Fibroblast of upper back skin (primary cell): ENCODE data around the gene TCERG1L.
"Not testable (repeated sequence)": the region's sequence is repeated elsewhere in the genome, so short reads cannot be mapped to it uniquely, and the experiment has no call there.

Experiments
- DNase-seq: peaks from one replicate; pipeline ENCODE4 v3.0.0-alpha.2; 2013

TCERG1L gene

DNA sequence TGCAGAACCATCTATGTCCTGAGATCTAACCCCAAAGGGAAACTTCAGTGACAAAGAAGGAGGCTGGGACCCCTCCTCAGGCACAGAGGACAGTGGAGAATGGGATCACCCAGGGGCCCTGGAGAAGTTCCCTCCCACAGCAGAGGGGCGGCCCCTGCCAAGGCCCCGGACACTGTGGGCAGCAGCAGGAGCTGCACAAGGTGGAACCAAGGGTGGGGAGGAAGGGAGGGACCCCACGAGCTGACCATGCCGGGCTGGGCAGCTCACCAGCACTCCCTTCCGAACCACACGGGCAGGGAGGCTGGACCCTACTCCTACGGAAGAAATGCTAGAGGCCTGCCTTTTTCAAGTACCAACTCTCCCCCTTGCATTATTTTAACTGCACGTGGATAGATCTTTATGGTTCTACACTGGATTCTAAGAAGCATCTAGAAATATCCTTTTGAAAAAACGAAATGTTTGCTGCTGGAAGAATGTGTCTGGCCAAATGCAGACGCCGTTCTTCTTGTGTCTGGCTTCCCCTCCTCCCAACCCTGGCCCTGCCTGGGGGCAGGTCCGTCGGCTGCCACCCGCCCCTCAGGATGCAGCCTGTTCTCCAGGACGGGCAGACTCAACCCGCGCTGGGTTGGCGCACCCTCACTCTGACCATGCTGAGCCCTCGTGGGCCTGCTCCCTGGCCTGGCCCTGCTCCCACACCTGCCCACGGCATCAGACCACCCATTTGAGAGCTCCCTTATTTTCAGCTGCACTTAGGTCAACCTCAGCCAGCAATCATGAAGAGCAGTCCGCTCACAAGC is 193.9 kb downstream of the TCERG1L start:
- no peak for DNase-seq

DNA sequence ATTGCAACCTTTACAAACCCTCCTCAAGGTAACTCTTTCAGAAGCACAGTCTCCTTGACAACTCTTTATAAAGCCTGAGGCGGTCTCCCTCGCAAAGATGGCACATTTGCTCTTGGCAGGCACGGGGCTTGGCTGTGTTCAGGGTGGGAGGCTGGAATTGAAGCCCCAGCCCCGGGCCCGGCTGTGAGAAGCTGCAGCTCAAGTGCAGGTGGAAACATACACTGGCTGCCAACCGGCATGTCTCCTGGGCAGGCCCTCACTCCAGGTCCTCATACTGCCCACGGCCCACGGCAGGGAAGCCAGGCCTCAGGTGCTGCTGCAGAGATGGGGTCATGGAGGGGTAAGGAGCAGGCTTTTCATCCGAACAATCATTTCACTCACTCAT is 194.5 kb downstream of the TCERG1L start:
- no peak for DNase-seq

- DNase-seq: no peak
Observed at GRCh38 chr10:131116216-131116990, 195.1 kb downstream of the TCERG1L start.

DNA sequence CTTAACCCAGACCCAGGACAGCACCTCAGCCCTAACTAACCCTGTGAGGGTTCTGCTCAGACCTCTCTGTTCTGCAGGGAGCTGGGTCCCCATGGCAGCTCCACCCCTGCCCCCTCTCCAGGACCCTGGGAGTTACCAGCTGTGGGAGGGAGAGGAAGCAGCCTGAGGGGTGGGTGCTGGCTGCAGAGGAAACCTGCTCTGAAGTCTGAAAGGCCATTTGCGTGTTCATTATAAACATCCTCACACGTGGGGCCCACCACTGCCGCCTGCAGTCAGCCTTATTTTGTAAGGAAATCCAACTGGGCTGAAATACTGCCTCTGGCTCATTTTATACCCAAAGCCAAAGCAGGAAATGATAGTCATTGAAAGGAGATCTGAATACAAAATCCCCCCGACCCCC is 195.7 kb downstream of the TCERG1L start:
- no peak for DNase-seq

DNA sequence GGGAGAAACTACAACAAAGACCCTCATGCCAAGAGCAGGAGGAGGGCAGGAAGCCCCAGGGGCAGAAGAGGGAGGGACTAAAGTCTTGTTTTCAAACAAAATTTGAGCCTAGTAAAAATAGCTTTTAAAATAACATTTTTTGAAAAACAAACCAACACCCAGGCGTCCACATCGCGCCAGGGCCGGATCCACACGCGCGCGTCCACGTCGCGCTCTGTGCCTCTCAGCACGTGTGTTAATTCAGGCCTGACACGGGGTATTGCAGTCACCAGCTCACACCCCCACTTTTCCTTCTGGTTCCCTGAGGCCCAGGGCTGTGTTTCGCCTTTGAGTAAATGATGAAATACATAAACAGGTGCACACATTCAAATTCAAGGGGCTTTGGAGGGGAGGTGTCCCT is 196.2 kb downstream of the TCERG1L start:
- no peak for DNase-seq

DNA sequence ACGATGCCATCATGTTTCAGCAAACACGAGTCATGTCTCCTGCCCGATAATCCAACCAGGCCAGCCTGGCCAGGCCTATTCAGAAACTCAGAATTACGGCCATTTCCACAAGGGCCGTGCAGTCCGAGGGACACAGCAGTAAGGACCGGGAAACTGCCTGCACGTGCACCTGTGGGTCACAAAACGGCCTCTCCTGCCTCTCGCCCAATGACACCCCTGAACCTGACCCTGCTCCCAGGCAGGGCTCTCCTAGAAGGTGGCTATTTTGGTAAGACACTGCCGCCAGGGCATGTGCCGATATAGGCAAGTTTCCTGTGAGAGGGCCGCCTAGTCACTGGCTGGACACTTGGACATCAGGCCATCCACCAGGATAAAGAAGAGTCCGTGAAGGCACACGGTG is 196.7 kb downstream of the TCERG1L start:
- no peak for DNase-seq

DNA sequence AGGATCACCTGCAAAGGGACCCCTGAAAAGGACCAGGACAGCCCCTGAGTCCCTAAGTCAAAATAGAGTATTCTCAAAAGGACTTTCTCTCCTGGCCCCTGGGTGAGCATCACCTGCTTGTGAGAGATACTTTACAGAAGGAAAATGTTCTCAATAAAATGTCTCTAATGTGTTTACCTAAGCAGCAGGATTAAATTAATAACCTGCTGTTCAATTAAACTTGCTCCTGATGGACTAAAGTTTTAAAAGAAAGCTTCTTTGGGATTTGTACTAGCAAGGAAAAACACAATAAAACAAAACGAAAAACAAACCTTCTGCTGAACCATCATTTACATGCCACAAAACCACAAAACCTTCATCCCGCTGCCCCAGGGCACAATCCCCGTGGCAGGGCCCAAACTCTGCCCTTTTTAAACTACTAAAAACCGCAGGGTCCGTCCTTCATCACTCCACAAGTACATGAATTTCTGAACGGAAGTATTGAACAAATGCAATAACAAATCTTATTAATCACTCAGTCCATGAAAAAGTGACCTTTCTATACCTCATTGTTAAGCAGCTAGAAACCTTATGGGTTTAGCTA is 197.7 kb downstream of the TCERG1L start:
- no peak for DNase-seq

DNA sequence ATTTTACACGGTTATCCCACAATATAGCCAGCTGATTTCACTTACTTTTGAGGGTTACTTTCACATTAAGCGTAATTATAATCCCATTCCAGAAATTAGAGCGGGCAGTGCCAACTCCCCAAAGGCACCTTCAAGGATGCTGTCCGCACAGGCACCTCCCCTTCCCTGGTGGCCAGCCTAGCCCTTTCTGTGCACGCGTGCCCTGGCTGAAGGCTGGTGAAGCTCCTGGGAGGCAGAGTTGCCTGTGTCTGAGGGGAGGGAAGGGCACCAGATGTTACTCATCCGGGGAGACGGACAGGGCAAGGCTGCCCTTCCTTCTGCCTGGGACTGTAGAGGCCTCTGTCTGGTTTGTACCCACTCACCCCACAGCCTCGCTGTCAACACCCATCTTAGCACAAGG is 198.4 kb downstream of the TCERG1L start:
- DNase-seq: no peak

DNA sequence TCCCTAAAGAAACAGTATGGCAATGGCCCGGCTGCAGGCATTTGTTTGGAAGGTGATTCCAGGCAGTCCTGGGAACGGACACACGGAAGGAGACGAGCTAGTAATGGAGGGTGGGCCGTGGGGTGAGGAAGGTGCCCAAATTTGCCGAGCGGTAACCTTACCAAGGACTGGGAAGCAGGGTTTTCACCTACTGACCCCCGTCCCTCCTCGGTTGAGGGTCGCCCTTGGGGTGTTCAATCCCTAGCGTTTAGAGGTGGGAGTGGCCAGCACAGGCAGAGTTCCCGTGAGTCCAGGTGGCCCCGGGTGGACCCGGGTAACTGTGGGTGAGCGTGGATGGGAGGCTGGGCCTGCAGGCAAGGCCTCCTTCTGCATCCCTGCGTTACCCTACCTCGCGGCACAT is 198.8 kb downstream of the TCERG1L start:
- no peak for DNase-seq

DNA sequence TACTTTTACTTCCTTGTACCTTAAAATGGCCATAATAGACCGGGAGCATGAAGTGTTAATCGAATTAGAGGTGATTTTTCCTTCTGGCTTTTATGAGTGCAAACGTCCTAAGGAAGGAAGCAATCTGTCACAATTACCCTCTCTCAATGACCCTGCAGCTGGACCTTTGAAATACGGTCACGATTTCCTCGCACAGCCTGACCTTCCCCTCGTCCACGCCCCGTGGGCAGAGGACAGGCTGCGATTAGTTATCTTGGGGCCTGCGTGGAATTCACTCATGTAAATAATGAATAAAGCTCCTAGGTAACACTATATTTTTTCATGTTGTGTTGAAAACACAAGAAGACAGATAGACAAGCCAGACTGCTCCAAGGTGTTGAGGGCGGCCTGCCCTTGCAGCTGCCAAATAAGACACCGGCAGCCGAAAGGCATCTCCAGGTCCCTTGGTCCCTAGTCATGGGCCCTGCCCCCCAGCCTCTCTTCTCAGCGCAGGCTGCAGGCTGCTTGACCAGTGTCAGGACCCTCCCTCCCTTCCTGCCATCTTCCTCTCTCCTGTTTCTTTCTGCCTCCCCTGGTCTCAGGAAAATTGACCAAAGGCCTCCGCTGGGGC is 199.9 kb downstream of the TCERG1L start:
- DNase-seq: no peak

DNA sequence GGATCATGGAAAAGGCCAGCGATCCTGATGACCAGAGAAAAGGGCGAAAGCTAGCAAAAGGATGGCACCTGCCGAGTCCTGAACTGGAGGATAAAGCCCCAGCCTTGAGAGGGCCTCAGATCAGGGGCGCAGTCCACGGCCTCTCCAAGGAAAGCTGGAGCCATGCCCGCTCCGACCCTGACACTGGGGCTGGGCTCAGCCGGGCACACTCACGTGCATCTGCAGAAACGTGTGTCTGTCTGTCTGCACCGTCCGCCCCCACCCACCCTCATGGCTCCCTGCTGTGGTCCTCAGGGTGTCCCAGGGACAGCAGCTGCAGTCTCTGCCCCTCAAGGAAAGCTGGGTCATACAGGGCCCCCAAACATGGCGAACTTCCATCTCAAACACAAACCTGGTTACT is 200.5 kb downstream of the TCERG1L start:
- DNase-seq: no peak

- DNase-seq: no peak
Observed at GRCh38 chr10:131110241-131110783, 201.2 kb downstream of the TCERG1L start.

DNA sequence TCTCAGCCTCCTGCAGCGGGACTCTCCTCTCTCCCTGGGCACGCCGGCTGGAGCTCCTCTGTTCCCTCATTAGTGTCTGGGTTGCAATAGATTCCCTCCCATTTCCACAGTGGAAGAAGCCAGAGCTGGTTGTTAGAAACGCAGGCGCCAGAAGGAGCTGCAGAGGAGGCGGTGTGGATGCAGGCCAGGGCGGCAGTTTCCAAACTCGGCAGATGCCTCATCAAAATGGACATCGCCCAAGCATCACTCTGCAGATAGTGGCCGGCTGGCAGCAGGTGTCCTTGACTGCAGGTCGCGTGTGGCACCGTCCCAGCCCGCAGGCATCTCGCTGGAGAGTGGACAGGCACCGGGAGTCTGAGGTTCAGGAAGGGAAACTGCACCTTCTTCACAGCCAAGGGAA is 201.8 kb downstream of the TCERG1L start:
- no peak for DNase-seq

GRCh38 chr10:131109291-131109690 is 202.2 kb downstream of the TCERG1L start:
- DNase-seq: no peak

- DNase-seq: no peak
Observed at GRCh38 chr10:131107970-131108369, 203.6 kb downstream of the TCERG1L start.

GRCh38 chr10:131102676-131103075 is 208.8 kb downstream of the TCERG1L start:
- DNase-seq: no peak

GRCh38 chr10:131102147-131102546 is 209.4 kb downstream of the TCERG1L start:
- no peak for DNase-seq

DNA sequence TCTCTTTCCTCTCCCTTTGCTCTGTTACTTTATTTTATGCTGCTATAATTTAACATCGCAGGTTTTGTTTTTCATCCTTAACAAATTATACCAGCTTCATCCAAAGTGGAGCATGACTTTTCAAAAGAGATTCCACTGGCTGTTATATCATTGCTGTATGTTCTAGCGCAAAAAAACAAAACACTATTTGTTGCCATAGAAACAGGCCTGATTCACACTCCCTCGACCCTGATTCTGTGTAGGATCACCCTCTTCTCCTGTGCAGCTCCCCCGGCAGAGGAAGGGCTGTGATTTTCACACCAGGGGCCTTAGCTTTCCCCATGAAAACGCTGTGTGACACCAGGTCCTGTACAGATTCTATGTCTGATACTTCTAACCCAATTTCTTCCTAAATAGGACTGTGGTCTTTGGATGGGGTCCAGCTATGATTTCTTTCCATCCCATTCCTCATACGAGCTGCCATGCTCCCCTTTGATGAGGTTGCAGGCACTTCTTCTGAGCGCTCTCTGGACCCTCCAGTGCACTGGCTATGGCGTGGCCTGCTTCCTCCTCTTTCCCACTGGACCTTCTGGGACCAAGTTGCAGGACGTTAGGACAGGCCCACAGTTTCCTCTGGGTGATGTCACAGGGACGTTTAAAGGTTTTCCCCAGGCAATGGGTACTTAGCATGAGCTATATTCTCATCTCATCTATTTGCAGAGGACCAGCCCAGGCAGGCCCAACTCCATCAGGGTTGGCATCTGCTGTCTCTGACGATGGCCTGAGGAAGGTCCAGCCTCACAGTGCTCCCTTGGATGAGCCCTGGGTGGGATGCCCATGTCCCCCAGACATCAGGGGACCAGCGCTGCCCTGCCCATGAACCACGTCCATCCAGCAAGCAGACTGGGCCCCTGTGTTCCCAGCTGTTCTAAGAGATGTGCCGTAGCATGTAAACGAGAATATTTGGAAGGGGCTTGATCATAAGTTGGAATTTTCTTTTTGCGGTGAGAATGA is 210.8 kb downstream of the TCERG1L start:
- DNase-seq: not testable (repeated sequence)

DNA sequence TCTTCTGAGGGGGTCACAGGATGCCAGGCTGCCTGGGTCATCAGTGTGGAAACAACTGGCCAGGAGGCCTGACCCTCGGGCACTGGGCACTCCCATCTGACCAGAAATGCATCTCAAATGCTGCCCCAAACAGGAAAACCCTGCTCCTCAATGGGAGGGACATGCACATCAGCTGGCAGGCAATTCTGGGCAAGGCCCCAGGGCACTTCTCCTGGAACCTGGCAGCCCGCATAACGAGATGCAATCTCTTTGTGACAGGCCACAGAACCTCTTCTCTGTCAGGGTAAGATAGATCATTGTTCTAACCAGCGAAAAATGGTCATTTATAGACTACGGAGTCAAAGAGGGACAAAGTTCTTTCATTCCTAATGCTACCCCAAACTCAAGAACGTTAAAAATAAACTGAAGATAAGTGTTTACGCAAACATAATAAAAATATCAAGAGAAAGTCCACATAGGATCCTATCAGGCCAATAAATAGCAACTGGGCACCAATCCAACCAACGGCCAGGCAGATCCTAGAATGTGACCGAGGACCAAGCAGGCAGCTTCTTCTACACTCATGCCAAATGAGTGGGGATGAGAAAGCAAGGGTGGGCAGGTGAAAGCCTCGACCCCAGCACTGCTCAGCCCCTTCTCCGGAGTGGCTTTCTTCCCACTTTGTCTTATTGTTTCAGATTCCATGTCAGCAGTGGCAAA is 212.3 kb downstream of the TCERG1L start:
- no peak for DNase-seq

GRCh38 chr10:131098416-131098952 is 213.0 kb downstream of the TCERG1L start:
- no peak for DNase-seq

DNA sequence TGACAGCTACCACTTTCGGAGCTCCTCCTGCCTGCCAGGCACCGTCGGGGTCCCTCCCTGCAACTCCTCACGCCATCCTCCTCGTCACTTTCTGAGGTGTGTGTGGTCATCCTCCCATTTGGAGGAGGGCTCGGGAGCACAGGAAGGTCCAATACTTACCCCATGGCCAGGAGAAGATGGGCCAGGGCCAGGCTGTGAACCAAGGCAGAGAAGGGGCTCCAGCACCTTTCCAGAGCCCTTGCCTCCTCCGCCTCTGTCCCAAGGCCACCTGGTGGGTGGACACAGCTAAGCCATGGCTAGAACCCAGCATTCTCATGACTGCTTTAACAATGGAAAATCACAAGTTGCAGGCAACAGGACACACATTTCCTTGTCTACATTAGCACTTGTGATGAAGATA is 215.5 kb downstream of the TCERG1L start:
- no peak for DNase-seq
